ENCODE measurements around the gene DAZ1.
"Not testable (repeated sequence)": the region's sequence is repeated elsewhere in the genome, so short reads cannot be mapped to it uniquely, and the experiment has no call there.

GRCh38 chrY:23198908-23199307, at the start of gene DAZ1:
- not testable (repeated sequence) for TF ChIP-seq EZH2 (IDR thresholded peaks at IDR 0.05; ENCODE audit: borderline replicate concordance, insufficient read depth, low read length, poor library complexity, severe bottlenecking); RAD21 (conservative IDR thresholded peaks at IDR 0.05); CTCF (IDR thresholded peaks at IDR 0.05; ENCODE audit: poor library complexity, severe bottlenecking); SMC3 (conservative IDR thresholded peaks at IDR 0.05; ENCODE audit: poor library complexity); POLR2AphosphoS5 (IDR thresholded peaks at IDR 0.05); TAF1 (IDR thresholded peaks at IDR 0.05; ENCODE audit: low read depth)
